GM21526 (cell line): ENCODE measurements around the gene CRYZL1.
"Not testable (repeated sequence)": the region's sequence is repeated elsewhere in the genome, so short reads cannot be mapped to it uniquely, and the experiment has no call there.

Source experiments
- ATAC-seq: cut with Tn5 transposase; IDR thresholded peaks from one replicate; pipeline ENCODE4 v1.9.1; 2021; ENCODE audit warnings: moderate library complexity; ENCODE audit not compliant: unreplicated experiment, low FRiP score

Gene CRYZL1

GRCh38 chr21:33641352-33642026, at the start of gene CRYZL1:
Gene CRYZL1, minus strand, starts transcription at chr21:33641741. Its CDS starts 10,190 bp downstream, at chr21:33631551.
- ATAC-seq, result peak; percentile 82

- ATAC-seq, result no peak
These were observed 49.3 kb upstream of the CRYZL1 start for GRCh38 chr21:33690874-33691273.

- ATAC-seq, result no peak
These were observed 46.8 kb upstream of the CRYZL1 start for GRCh38 chr21:33688353-33688752.

DNA sequence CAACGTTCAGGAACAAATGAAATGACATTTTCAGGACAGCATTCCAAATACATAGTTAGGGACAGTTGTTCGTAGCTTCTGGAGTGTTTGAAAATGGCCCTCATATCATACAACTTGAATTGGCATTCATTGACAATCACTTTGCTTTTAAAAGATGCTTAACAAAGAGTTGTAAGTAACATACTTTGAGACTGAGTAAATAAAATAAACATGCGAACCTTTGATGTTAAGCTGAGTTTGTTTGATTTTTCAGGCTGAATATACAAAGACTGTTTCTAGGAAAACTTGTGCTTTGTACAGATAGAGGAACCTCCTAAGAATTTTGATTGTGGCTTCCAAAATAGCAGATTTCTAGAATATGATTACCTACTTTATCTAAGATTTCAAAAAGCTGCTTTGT, 46.1 kb upstream of the CRYZL1 start:
- no peak for ATAC-seq

DNA sequence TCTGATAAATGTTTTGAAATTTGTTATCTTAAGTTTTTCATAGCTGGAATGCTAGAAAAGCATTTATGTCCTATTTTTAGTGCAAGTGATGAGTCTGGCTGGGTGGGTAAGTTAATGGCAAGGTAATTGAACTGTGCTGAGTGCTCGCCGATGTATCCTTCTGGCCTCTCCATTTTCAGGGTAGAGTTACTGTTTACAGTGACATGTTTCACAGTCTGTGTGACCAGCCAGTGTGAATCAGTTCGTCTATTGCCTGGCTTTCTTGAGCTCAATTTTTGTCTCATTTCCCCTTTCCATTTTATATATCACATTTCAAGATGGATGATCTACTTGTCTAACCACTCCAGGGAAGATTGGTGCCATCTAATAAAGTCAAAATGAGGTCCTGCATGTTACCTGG, 44.8 kb upstream of the CRYZL1 start:
- ATAC-seq, result no peak

DNA sequence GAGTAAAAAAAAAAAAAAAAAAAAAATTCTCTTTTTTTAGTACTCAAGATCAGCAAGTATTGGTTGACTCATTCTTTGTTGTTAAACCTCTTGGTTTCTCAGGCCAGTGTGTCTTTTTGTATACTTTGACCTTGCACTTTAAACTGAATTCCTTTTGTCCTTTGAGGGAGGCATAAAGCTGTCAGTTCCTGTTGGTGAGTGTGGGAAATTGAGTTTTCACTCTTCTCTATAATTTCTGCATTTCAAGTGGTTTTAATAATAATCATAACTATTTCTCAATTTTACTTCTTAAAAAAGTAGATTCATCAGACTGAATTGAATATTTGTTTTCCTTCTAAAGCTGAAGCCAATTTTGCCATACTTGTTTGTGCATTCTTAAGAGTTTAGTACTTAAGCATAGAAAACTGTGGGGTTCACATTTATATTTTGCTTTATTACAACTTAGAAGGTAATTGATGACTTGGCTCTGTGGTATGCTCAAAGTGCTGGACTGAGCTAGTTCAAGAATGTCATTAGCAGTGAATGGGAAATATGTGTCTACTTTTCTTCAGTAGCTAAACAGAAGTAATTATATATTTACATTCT, 44.2 kb upstream of the CRYZL1 start:
- ATAC-seq, result no peak

- no peak for ATAC-seq
These were observed 43.5 kb upstream of the CRYZL1 start for GRCh38 chr21:33684923-33685560.

GRCh38 chr21:33684068-33684467, 42.5 kb upstream of the CRYZL1 start:
- no peak for ATAC-seq

DNA sequence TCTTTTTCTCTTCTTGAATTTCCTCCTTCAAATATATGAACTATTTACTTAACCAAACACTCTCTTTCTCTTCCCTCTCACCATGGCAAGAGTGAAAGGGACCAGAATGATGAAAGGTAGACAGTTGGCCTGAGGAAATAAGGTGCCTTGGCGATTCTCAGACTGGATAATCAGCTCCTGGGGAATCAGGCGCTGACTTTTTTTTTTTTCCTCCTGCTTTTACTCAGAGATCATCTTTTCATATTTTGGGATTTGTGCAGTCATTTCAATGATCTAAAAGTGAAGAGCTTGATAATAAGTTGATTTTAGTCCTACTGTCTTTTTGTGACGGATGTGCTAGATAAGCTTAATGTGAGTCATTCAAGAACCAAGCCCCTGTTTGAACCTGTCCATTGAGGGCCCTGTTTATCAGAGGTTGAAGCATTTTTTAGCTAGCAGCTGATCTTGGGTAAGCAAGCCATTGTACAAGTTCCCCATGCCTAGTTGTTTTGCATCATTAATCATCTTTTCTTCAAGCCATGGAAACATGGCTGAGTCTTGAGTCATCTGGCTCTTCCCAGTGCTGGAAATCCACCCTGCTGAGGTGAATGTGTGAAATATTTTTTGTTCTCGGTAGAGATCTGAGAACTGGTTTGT, 41.6 kb upstream of the CRYZL1 start:
- no peak for ATAC-seq

GRCh38 chr21:33680870-33681269, 39.3 kb upstream of the CRYZL1 start:
- no peak for ATAC-seq

DNA sequence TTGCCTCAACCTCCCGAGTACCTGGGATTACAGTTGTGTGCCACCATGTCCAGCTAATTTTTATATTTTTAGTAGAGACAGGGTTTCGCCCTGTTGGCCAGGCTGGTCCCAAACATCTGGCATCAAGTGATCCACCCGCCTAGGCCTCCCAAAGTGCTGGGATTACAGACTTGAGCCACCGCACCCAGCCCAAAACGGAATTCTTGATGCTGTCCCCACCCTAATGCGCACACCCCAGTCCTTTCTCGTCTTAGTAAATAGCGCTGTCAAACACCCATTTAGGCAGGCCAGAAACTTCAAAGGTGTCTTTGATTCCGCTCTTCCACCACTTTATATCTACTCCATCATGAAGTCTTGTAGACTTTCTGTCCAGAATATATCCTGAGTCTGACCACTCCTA, 35.9 kb upstream of the CRYZL1 start:
- no peak for ATAC-seq

- not testable (repeated sequence) for ATAC-seq
These were observed 35.1 kb upstream of the CRYZL1 start for GRCh38 chr21:33676666-33677065.

GRCh38 chr21:33674226-33674625, 32.7 kb upstream of the CRYZL1 start:
- ATAC-seq, result no peak

- ATAC-seq, result no peak
These were observed 31.9 kb upstream of the CRYZL1 start for GRCh38 chr21:33673473-33673872.

GRCh38 chr21:33670076-33670978, 28.8 kb upstream of the CRYZL1 start:
- no peak for ATAC-seq

- no peak for ATAC-seq
These were observed 27.1 kb upstream of the CRYZL1 start for GRCh38 chr21:33668620-33669019.

DNA sequence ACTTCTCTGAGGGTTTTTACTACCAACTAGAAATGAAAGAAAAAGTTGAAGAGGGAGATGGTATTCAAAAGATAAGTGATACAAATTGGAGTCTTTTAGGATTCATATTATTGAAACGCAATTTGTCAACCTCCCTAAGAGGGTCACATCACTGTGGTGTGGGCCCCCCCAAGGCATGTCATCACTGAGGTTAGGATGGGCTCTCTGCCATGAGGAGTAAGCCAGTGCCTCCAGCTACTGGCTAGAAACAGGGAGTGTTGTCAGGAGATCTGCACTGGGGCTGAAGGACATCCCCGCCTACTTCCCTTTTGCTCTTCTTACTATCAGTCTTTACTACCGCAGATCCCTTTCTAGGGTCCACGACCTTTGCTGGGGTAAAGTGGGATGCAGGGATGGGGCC, 26.6 kb upstream of the CRYZL1 start:
- no peak for ATAC-seq

GRCh38 chr21:33667636-33668035, 26.1 kb upstream of the CRYZL1 start:
- no peak for ATAC-seq

DNA sequence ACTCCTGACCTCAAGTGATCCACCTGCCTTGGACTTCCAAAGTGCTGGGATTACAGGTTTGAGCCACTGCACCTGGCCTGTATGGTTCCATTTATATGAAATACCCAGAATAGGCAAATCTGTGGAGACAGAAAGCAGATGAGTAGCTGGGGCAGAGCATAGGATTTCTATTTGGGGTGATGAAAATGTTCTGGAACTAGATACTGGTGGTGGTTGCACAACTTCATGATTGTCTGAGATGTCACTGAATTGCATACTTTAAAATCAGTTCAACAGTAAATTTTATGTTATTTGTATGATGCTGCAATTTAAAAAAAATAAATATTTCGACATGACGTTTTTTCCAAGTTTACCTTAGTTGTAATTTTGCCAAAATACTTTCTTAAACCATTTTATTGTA, 24.6 kb upstream of the CRYZL1 start:
- ATAC-seq, result no peak

- no peak for ATAC-seq
These were observed 22.6 kb upstream of the CRYZL1 start for GRCh38 chr21:33664135-33664534.

DNA sequence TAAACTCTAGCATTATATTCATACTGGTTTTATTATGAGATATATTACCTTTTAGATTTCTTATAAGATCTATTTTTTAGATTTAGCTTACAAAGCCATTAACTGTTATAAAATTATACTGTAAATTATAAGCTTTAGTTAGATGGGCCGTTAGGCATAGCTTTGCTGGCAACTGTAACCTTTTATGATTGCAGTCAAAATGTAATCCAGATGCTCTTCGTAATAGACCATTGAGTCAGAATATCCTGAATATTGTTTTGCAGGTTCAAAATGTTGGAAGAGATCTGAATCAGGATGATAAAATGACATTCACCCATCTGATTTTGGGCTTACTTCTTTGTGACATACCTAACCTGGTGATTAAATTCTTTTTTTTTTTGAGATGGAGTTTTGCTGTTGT, 21.7 kb upstream of the CRYZL1 start:
- ATAC-seq, result no peak
